GM19351 (cell line): Measurements from ENCODE around the gene DRC7.
"Not testable (repeated sequence)": the region's sequence is repeated elsewhere in the genome, so short reads cannot be mapped to it uniquely, and the experiment has no call there.

Experiments used
- ATAC-seq: cut with Tn5 transposase; IDR thresholded peaks from one replicate; pipeline ENCODE4 v1.9.1; 2021; ENCODE audit warnings: mild to moderate bottlenecking, moderate library complexity; ENCODE audit not compliant: unreplicated experiment

Gene DRC7

GRCh38 chr16:57734308-57734924 is 39.8 kb downstream of the DRC7 start:
- no peak for ATAC-seq

- peak; percentile 82 for ATAC-seq
These were observed 40.5 kb downstream of the DRC7 start for GRCh38 chr16:57734925-57735754.

DNA sequence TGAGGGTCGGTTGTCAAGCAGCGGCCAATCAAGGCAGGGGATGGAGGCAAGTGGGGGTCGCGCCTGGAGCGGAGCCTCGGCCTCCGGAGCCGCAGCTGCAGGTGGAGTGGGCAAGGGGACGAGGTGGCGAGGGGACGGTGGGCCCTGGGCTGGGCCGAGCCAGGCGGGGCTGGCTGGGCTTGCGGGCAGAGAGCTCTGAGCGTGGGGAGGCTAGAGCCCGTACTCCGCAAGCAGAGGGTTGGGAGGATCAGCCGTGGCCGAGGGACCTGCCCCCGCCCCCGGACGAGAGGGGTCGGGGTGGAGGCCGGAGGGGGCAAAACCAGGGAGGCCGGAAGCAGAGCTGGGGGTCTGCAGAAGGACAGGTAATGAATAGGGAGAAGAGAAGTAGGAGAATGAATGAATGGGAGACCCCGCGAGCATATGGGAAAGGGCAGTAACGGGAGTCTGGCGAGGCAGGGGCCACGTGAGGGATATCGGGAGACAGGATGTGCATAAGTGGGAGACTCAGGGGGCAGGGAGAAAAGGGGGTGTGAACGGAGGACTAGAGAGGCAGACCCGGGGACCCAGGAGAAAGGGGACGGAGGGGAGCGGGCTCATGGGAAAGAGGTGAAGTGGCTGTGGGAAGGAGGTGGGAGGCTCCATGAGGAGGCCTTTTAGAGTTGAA is 41.3 kb downstream of the DRC7 start, which contains the start of gene KATNB1:
Gene KATNB1 (plus strand): TSS at position 16 of the 664 bp plus-strand sequence. CDS start 1,474 bp downstream, outside the sequence.
- no peak for ATAC-seq

GRCh38 chr16:57736419-57737351 is 42.1 kb downstream of the DRC7 start:
- ATAC-seq = no peak

DNA sequence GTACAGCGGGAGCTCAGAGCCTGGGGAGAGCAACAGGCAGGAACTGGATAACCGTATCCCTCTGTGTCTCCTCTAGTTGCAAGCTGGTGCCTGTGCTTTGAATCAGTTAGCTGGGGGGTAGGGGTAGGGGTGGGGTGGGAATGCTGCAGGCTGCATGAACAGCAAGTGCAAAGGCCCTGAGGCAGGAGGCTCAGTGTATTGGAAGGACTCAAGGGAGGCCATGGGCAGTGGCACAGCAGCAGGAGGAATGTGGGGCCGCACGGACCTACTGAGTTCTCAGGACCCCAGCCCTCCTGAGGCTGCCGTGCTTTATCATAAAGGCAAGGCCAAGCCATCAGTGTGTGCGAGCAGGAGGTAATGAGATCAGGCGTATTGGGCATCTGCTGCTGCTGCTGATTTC is 44.2 kb downstream of the DRC7 start:
- no peak for ATAC-seq

GRCh38 chr16:57739756-57740422 is 45.3 kb downstream of the DRC7 start:
- no peak for ATAC-seq

GRCh38 chr16:57740423-57741071 is 45.9 kb downstream of the DRC7 start:
- ATAC-seq = no peak

GRCh38 chr16:57741660-57742191 is 47.1 kb downstream of the DRC7 start:
- ATAC-seq = no peak

- no peak for ATAC-seq
These were observed 47.9 kb downstream of the DRC7 start for GRCh38 chr16:57742543-57742942.

GRCh38 chr16:57743458-57743857 is 48.9 kb downstream of the DRC7 start:
- no peak for ATAC-seq

DNA sequence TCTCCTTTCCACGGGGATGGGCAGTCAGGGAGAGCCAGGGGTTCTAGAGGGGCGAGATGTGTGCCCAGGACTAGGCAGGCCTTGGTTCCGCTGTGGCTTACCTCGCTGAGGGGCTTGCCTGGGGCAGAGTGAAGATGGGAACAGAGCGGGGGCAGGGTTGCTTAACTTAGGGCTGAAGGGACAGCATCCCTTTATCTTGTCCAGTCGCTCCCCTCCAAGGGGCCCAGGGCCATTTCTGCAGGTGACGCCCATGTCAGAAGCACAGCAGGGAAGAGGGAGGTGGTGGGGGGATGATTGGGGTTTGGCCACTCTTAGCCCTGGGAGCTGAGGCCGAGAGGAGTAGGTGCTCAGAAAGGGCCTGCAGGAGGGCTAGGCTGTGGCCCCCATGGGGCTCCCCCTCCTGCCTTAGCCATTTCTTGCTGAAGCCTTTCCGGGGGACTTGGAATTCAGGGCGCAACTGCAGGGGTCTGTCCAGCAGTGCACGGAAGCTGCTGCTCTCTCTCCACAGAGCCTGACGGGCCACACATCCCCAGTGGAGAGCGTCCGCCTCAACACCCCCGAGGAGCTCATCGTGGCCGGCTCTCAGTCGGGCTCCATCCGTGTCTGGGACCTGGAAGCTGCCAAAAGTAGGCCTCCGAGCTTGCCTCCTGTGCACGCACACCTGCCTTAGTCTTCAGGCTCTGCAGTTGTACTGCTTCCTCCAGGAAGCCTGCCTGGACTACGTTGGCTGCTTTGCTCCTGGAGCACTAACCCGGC is 49.5 kb downstream of the DRC7 start:
- ATAC-seq = no peak

GRCh38 chr16:57744642-57744903 is 50.0 kb downstream of the DRC7 start:
- ATAC-seq = no peak

DNA sequence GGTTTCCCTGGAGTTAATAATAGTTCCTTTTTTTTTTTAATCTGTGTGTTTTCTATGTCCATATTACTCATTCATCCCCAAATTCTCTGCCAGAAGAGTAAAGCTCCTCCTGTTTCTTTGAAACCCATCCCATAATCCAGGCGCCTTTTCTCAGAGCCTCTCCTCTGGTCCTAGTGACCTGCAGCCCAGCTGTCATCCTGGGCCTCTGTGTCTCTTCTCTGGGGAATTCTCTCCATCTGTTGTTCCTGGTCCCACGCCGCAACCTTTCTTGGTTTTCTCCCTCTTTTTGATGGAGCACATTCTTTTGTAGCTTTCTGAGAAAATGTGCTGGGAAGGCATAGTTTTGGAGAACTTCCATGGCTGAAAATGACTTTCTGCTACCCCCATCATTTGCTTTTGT is 51.2 kb downstream of the DRC7 start:
- ATAC-seq = no peak

DNA sequence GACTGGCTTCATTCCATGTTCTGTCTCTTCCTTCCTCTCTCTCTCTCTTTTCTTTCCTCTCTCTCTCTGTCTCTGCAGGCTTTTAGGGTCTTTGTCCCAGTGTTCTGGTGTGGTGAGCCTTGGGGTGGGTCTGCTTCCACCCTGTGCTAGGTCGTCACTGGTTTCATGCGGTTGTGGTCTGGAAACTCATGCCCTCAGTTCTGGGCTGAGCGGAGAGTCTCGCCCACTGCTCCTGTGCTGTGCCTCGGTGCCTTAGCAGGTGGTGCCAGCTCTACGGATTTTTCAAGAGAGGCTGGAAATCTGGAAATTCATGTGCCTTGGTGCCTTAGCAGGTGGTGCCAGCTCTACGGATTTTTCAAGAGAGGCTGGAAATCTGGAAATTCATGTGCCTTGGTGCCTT is 51.7 kb downstream of the DRC7 start:
- not testable (repeated sequence) for ATAC-seq

- ATAC-seq = no peak
These were observed 52.5 kb downstream of the DRC7 start for GRCh38 chr16:57747091-57747490.

GRCh38 chr16:57747496-57747895 is 52.9 kb downstream of the DRC7 start:
- no peak for ATAC-seq

DNA sequence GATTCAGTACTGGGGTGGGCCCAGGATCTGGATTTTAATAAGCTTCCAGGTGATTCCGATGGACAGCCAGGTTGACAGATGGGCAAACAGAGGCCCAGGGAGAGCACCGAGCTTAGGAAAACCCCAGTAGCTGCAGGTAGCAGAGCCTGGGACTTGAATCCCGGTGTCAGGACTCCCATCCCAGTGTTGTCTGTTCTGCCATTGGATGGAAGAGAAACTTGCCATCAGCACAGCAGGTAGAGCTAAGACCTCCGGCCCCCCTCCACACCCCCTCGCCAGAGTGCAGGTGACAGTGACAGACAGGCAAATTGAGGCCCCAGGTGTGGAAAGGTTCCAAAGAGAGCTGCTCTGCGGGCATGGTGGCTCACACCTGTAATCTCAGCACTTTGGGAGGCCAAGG is 53.4 kb downstream of the DRC7 start:
- ATAC-seq = no peak

GRCh38 chr16:57748596-57748995 is 54.0 kb downstream of the DRC7 start:
- ATAC-seq = no peak

- no peak for ATAC-seq
These were observed 54.6 kb downstream of the DRC7 start for GRCh38 chr16:57749101-57749692.
